Daoy (cell line): ENCODE data around the gene SUGCT. TPM values are rescaled to one million over a fixed set of nuclear protein-coding genes. Genes with fewer than 3 reads are reported as not detected.

Experiments
- DNase-seq: peaks from one replicate; pipeline ENCODE4 v3.0.0-alpha.2; 2015; ENCODE audit warnings: low read depth
- total RNA-seq: library from RNA; depleted of rRNA; stranded (reverse); fragments of >200 nt; shearing (Covaris generic); gene quantifications from 2 replicates; pipeline ENCODE4 v1.2.3, GENCODE V29; 2014; rRNA removed

Gene SUGCT
- total RNA-seq, 1 experiment from 2014 or later = 11.8 TPM

- peak; percentile 34 for DNase-seq
These were observed 765.1 kb downstream of the SUGCT start for GRCh38 chr7:40899636-40900507.

- no peak for DNase-seq
These were observed 769.1 kb downstream of the SUGCT start for GRCh38 chr7:40903872-40904271.

- DNase-seq = no peak
These were observed 772.5 kb downstream of the SUGCT start for GRCh38 chr7:40907286-40907685.

- no peak for DNase-seq
These were observed 774.7 kb downstream of the SUGCT start for GRCh38 chr7:40909346-40909980.

Other genes starting within 250 kb of the SUGCT start
- 53.2 and 59.5 TPM in 2 replicates for gene CDK13, start 184.7 kb upstream of the SUGCT start, total RNA-seq
- 57.6 and 69.6 TPM in 2 replicates for gene MPLKIP, start 383 bp upstream of the SUGCT start, total RNA-seq